NK-92 treated with Interleukin-12 subunit alpha and Interleukin-12 subunit beta, amount 100 ng/mL, for 24 hours (cell line): ENCODE results near the gene RUNX2.

Experiments used
- DNase-seq: peaks from one replicate; lab custom pipeline; 2025; lab: John Stamatoyannopoulos, UW

Gene RUNX2

GRCh38 chr6:45415315-45415714, 87.2 kb downstream of the RUNX2 start:
- DNase-seq = no peak

- no peak for DNase-seq
Observed at GRCh38 chr6:45415788-45416518, 87.8 kb downstream of the RUNX2 start.

DNA sequence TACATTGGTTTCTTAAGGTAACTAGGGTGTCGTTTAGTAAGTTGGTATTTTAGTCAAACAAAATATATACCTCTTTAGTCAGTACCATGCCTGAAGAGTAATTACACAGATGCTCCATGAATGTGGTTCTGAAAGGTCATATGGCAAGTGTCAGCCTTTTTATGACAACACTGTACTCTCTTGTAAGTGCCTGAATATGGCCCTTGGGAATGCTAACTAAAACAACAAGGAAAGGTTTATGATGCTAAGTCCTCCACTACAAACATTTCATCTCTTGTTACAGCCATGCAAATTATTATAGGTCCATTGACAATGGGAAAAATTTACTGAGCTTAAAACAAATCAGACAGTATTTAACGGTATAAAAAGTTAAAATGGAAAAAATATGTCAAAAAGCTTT, 88.6 kb downstream of the RUNX2 start:
- DNase-seq = no peak

GRCh38 chr6:45417436-45417835, 89.3 kb downstream of the RUNX2 start:
- no peak for DNase-seq

- no peak for DNase-seq
Observed at GRCh38 chr6:45419571-45420082, 91.5 kb downstream of the RUNX2 start.

GRCh38 chr6:45420083-45420908, 92.2 kb downstream of the RUNX2 start:
- no peak for DNase-seq

DNA sequence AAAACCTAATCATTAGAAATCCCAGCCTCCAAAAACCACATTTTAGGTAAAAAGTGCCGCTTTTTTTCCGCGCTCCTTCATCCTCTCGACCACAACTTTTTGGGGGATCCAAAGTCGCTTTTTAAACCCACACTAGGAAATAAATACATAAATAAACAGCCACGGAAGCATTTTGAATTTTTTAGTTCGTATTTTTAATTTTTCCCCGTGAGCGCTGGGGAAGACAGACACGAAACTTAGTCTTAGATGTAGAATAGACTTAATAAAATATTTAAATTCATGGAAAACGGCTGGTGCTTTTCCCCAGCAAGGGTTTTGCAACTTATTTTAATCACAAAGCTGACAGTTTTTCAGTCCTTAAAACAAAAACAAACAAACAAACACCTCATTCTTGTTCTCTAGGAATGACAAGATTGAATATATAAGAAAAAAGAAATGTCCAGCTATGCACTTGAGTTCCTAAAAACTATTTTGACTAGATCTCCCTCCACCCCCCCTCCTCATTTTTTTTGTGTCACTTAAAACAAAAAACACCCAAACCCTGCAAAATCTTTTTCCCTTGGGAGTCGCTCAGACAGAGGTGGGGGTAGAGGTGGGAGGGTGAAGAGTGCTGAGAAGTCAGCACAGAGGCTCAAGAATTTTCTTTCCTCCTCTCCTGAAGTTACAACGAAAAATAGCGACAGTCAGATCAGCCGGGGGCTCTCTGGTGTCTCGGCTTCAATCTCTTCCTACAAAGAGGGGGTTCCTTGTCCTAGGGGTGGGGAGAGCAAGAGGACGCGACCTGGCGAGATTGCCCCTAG, 93.0 kb downstream of the RUNX2 start:
- DNase-seq = no peak

DNA sequence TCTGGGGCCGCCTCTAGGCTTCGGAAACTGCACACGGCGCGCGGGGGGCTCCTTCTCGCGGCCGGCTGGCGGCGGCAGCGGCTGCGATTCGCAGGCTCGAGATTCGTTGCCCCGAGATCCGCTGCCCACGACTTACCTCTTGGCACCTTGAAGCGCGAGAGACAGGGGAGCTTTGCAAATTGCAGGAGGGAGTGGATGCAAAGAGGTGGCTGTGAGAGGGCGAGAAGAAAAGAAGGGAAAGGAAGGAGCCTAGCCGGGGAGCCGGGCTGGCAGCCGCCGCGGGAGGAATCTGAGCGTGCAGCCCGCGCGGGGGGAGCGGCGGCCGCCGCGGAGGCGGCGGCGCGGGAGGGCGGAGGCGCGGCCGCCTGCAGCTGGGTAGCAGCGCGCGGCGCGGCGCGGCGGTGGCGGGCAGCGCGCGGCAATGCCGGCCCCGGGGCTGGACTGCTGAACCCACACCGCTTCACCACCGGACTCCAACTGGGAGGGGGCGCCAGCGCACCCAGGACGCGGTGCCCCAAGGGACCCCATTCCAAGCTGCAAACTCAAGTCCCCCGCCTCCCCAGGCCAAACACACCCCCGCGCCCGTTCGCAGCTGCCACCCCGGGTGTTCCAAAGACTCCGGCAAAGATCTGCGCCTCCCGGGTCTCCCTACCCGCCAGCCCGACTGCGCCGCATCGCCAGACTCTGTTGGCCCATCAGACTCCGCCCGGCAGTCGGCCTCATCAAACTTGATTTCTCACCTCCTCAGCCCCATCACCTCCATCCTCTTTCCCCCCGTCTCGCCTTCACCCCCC, 93.8 kb downstream of the RUNX2 start:
- peak; percentile 93 for DNase-seq

DNA sequence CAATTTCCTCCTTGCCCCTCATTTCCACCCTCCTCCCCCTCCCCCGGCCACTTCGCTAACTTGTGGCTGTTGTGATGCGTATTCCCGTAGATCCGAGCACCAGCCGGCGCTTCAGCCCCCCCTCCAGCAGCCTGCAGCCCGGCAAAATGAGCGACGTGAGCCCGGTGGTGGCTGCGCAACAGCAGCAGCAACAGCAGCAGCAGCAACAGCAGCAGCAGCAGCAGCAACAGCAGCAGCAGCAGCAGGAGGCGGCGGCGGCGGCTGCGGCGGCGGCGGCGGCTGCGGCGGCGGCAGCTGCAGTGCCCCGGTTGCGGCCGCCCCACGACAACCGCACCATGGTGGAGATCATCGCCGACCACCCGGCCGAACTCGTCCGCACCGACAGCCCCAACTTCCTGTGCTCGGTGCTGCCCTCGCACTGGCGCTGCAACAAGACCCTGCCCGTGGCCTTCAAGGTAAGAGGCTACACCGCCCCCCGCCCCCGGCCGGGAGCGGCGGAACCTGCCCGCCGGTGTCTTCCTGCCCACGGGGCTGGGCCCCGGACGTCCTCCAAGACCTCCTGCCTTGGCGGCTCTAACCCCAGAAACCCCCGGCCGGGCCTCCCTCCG, 94.5 kb downstream of the RUNX2 start:
- DNase-seq = peak; percentile 93

DNA sequence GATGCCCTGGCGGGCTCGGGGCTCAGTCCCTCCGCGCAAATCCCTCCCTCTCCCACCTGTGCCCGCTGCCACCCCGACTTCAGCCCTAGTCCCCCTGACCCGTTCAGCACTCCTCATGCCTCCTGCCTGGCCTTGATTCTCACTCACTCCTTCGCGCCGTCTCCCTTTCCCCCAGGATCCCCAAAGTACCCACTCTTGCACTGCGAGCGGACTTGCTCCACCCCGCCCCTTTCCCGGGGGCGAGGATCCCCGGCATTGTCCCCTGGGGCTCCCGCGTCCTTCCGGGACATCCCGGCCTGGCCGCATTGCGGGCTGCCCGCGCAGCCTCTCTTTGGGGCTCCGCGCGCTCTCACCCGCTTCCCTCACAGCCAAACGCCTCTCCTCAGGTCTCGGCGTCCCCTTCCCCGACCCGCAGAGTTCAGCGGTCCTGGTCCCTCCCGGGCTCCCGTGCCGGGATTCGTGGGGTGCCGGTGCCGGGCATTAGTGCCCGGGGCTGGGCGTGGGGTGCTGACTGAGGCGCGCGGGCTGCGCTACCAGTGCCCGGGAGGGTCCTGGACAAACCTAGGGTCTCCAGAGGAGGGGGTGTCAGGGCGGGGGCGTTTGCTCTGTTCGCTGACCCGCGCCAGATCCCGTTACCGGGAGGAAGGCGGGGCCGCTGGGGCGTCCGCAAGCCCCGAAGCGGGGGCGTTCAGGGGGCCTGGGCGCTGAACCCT, 95.1 kb downstream of the RUNX2 start:
- DNase-seq = peak; percentile 41

GRCh38 chr6:45423824-45424450, 95.8 kb downstream of the RUNX2 start:
- no peak for DNase-seq

DNA sequence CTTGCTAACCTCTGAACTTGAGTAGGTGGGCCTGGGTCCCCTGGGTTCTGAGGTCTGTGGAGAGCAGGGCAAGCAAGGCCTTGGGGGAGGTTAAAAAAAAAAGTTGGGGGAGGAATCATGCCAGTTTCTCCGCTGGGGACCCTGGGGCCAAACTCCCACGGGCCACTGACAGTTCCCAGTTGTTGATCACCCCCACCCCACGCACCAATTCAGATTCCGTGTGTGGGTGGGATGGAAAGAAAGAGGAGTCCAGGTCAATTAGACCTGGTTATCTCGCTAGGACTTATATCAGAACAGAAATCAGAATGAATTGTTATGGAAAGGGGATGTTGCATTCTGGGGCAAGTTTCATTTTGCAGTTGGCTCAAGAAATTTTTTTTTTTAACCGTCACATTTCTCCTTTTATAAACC, 96.3 kb downstream of the RUNX2 start:
- DNase-seq = no peak

- DNase-seq = no peak
Observed at GRCh38 chr6:45426251-45426650, 98.1 kb downstream of the RUNX2 start.

DNA sequence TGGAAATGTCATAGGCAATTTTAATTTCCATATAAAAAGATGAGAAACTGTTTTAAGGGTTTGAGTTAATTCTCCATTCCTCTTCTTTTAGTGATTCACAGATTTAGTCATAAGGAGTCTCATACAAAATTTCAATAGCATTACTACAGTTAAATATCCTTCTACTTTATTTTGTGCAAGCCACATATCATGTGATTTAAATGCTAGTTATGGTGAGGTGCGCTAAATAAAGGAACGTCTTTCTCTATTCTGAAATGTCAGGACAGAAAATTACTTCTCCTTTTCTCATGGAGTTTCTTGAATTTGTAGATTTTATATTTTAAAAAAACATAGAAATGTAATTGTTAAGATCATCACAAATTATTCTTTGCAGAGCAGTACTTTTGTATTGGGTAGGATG, 99.6 kb downstream of the RUNX2 start:
- DNase-seq = no peak

- no peak for DNase-seq
Observed at GRCh38 chr6:45428727-45429126, 100.6 kb downstream of the RUNX2 start.

- DNase-seq = no peak
Observed at GRCh38 chr6:45430590-45431202, 102.6 kb downstream of the RUNX2 start.

- DNase-seq = no peak
Observed at GRCh38 chr6:45431317-45432065, 103.4 kb downstream of the RUNX2 start.

DNA sequence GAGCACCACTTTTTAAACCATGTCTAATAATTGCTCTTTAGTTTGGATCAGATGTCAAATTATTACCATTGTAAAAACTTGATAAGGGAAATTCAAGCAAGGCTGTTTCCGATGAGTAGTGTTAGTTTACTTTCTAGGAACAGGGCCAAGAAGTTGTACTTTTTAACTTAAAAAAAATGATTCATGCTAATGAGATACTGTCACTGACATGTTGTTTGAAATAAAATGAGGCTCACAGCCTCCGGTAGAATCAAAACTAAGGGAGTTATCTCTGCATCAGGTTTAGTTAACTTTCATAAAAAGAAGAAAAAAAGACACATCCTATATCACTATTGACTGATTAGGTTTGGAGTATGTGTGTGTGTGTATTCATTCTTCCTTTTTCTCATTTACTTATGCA, 104.8 kb downstream of the RUNX2 start:
- no peak for DNase-seq
